Measurements from ENCODE around the gene PTPRN2. TPM values are rescaled to one million over a fixed set of nuclear protein-coding genes. Genes with fewer than 3 reads are reported as not detected.
"Not testable (repeated sequence)": the region's sequence is repeated elsewhere in the genome, so short reads cannot be mapped to it uniquely, and the experiment has no call there.

PTPRN2 gene
- total RNA-seq, 1 donor, result 0.09 TPM

GRCh38 chr7:158382363-158383254 lies 205.0 kb downstream of the PTPRN2 start:
- TF ChIP-seq CTCF (IDR thresholded peaks at IDR 0.05; ENCODE audit: insufficient read depth, low read length), result no peak
- no peak overlapping the region for H3K4me3 ChIP-seq (ENCODE audit: low read depth, low read length)
- DNase-seq (ENCODE audit: low read depth), result no peak

GRCh38 chr7:158381956-158382355 lies 205.7 kb downstream of the PTPRN2 start:
- DNase-seq (ENCODE audit: low read depth), result no peak
- no peak overlapping the region for H3K4me3 ChIP-seq (ENCODE audit: low read depth, low read length)
- TF ChIP-seq CTCF (IDR thresholded peaks at IDR 0.05; ENCODE audit: insufficient read depth, low read length), result no peak

GRCh38 chr7:158378978-158379377 lies 208.6 kb downstream of the PTPRN2 start:
- no peak for DNase-seq (ENCODE audit: low read depth)
- TF ChIP-seq CTCF (IDR thresholded peaks at IDR 0.05; ENCODE audit: insufficient read depth, low read length), result no peak
- H3K4me3 ChIP-seq (ENCODE audit: low read depth, low read length), result no peak overlapping the region

- no peak overlapping the region for H3K4me3 ChIP-seq (ENCODE audit: low read depth, low read length)
- DNase-seq (ENCODE audit: low read depth), result no peak
- TF ChIP-seq CTCF (IDR thresholded peaks at IDR 0.05; ENCODE audit: insufficient read depth, low read length), result no peak
Observed at GRCh38 chr7:158377800-158378623, 209.6 kb downstream of the PTPRN2 start.

GRCh38 chr7:158376839-158377186 lies 210.8 kb downstream of the PTPRN2 start:
- DNase-seq (ENCODE audit: low read depth); H3K4me3 ChIP-seq (ENCODE audit: low read depth, low read length): not testable (repeated sequence)

GRCh38 chr7:158376146-158376838 lies 211.3 kb downstream of the PTPRN2 start:
- not testable (repeated sequence) for DNase-seq (ENCODE audit: low read depth); H3K4me3 ChIP-seq (ENCODE audit: low read depth, low read length)

GRCh38 chr7:158375034-158375433 lies 212.6 kb downstream of the PTPRN2 start:
- no peak for DNase-seq (ENCODE audit: low read depth)
- H3K4me3 ChIP-seq (ENCODE audit: low read depth, low read length), result no peak overlapping the region
- no peak for TF ChIP-seq CTCF (IDR thresholded peaks at IDR 0.05; ENCODE audit: insufficient read depth, low read length)

Data from fibroblast of the aortic adventitia (primary cell).